Measurements from ENCODE around the gene MPL.

The MPL gene

DNA sequence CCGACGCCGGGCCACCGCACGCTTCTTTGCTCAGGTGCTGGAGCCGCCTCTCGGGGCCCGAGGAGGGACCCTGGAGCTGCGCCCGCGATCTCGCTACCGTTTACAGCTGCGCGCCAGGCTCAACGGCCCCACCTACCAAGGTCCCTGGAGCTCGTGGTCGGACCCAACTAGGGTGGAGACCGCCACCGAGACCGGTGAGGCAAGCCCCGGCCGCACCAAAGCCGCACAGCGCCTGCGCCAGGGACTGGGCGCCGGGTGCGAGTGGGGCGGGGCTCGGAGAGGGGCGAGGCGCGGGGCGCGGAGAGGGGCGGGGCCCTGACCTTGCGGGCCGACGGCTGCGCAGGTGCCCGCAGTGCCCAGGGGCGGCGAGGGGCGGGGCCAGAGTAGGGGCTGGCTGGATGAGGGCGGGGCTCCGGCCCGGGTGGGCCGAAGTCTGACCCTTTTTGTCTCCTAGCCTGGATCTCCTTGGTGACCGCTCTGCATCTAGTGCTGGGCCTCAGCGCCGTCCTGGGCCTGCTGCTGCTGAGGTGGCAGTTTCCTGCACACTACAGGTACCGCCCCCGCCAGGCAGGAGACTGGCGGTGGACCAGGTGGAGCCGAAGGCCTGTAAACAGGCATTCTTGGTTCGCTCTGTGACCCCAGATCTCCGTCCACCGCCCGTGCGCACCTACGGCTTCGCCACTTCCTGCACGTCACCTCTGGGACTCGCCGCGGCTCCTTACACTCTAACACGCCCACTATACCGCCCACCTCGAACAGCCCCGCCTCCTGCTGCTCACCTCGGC, 11.4 kb downstream of the MPL start:
- Mint-ChIP-seq H3K27me3 (no peaks in the 10 kb centered on the region), H3K36me3 (ENCODE audit: low read depth) (no peaks in the 10 kb centered on the region), H3K4me3 (peak overlapping the region; percentile 14), H3K9me3 (no peaks in the 10 kb centered on the region), H3K27ac (no peak overlapping the region), H3K4me1 (ENCODE audit: low read depth) (peaks cover 28% of the 10 kb centered on the region)
- intact Hi-C loops (cut with micrococcal nuclease): no loop called here

DNA sequence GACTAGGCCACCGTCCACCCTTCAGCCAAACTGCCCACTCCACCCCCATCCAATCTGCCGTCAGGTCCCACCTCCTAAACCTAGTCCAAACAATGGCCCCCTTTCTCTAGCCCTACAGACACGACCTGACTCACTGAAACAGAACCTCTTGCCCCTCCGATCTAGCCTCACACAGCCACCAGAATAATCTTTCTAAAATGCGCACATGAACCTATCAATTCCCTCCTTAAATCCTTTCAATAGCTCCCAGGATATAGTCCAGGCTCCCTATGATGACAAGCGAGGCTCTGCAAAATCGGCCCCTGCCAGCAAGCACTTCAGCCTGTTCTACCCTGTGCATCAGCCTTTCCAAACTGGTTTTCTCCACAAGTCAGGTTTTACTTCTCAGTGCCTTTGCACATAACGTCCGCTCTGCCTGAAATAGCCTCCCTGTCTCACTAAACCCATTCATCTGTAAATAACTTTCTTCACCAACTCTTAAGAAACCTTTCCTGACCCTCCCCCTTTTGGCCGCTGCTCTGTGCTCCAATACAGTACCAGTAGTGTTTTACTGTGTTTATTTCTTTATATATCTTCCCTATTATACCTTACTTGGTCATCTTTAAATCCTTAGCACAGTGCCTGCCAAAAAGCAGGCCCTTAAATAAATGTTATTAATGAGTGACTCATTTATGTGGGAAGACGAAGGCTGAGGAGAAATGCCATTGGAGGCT, 12.1 kb downstream of the MPL start:
- no peaks in the 10 kb centered on the region for H3K9me3 Mint-ChIP-seq
- no peak overlapping the region for H3K27ac Mint-ChIP-seq
- intact Hi-C loops (cut with micrococcal nuclease): no loop called here
- H3K4me3 Mint-ChIP-seq: peak overlapping the region; percentile 14
- H3K4me1 Mint-ChIP-seq (ENCODE audit: low read depth): peaks cover 30% of the 10 kb centered on the region
- peaks cover 4% of the 10 kb centered on the region for H3K36me3 Mint-ChIP-seq (ENCODE audit: low read depth)
- H3K27me3 Mint-ChIP-seq: no peaks in the 10 kb centered on the region

DNA sequence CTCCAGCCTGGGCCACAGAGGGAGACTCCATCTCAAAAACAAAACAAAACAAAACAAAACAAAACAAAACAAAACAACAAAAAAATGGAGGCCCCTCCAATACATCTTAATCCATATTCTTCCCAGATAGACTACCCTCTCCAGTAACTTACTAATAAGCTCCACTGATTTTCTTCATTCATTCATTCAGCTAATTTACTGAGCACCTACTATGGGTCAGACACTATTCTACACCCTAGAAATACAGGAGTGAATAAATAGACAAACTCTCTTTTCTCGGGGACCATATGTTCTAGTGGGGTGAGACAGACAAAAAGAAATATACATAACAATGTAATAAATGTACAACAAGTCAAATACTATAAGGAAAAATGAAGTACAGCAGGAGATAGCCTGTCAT, 13.4 kb downstream of the MPL start:
- intact Hi-C loops (cut with micrococcal nuclease): no loop called here
- Mint-ChIP-seq H3K4me1 (ENCODE audit: low read depth) (peaks cover 26% of the 10 kb centered on the region), H3K4me3 (no peak overlapping the region), H3K27me3 (no peaks in the 10 kb centered on the region), H3K9me3 (no peaks in the 10 kb centered on the region), H3K36me3 (ENCODE audit: low read depth) (peaks cover 8% of the 10 kb centered on the region), H3K27ac (no peak overlapping the region)

GRCh38 chr1:43351421-43352350, 14.1 kb downstream of the MPL start:
- intact Hi-C loops (cut with micrococcal nuclease): no loop called here
- Mint-ChIP-seq H3K27me3 (no peaks in the 10 kb centered on the region), H3K36me3 (ENCODE audit: low read depth) (peaks cover 16% of the 10 kb centered on the region), H3K4me3 (no peak overlapping the region), H3K4me1 (ENCODE audit: low read depth) (peaks cover 26% of the 10 kb centered on the region), H3K27ac (peak overlapping the region; percentile 48), H3K9me3 (no peaks in the 10 kb centered on the region)

DNA sequence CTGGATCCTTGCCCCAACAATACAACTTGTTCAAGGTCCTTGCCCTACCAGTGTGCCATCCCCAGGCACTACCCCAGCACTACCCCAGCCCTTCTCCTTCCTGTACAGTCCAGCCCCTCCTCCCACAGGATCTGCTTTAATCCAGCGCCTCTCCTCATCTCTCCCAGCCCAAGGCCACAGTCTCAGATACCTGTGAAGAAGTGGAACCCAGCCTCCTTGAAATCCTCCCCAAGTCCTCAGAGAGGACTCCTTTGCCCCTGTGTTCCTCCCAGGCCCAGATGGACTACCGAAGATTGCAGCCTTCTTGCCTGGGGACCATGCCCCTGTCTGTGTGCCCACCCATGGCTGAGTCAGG, 14.7 kb downstream of the MPL start:
- intact Hi-C loops (cut with micrococcal nuclease): no loop called here
- Mint-ChIP-seq H3K9me3 (no peaks in the 10 kb centered on the region), H3K4me3 (no peak overlapping the region), H3K27me3 (no peaks in the 10 kb centered on the region), H3K36me3 (ENCODE audit: low read depth) (peaks cover 20% of the 10 kb centered on the region), H3K4me1 (ENCODE audit: low read depth) (peaks cover 26% of the 10 kb centered on the region), H3K27ac (peak overlapping the region; percentile 48)

- intact Hi-C loops (cut with micrococcal nuclease): no loop called here
- peaks cover 26% of the 10 kb centered on the region for H3K4me1 Mint-ChIP-seq (ENCODE audit: low read depth)
- peak overlapping the region; percentile 48 for H3K27ac Mint-ChIP-seq
Measured at GRCh38 chr1:43352881-43353280, 15.3 kb downstream of the MPL start.

DNA sequence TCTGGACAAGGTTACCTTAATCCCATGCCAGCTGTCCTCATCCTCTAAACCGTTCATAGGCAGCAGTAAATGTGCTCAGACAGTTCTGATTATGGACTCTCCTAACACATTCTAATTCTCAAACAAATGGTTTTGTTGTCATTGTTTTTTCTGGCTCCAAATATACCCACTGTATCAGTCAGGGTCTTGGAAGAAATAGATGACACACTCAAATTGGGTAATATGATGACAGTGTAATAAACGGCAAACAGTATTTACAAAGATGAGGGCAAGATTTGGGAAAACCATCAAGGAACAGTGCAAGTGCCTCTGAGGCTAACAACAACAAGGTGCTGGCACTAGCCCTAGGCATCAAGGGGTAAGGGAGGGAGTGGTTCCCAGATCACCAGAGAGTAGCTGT, 16.9 kb downstream of the MPL start:
- no peak overlapping the region for H3K27ac Mint-ChIP-seq
- no peaks in the 10 kb centered on the region for H3K27me3 Mint-ChIP-seq
- intact Hi-C loops (cut with micrococcal nuclease): no loop called here
- peaks cover 29% of the 10 kb centered on the region for H3K4me1 Mint-ChIP-seq (ENCODE audit: low read depth)
- no peak overlapping the region for H3K4me3 Mint-ChIP-seq
- H3K9me3 Mint-ChIP-seq: no peaks in the 10 kb centered on the region
- H3K36me3 Mint-ChIP-seq (ENCODE audit: low read depth): peaks cover 24% of the 10 kb centered on the region

More at GRCh38 chr1:43352881-43353280, 15.3 kb downstream of the MPL start:
- Mint-ChIP-seq H3K4me3 (no peak overlapping the region), H3K27me3 (no peaks in the 10 kb centered on the region), H3K9me3 (no peaks in the 10 kb centered on the region), H3K36me3 (ENCODE audit: low read depth) (peaks cover 20% of the 10 kb centered on the region)

DNA sequence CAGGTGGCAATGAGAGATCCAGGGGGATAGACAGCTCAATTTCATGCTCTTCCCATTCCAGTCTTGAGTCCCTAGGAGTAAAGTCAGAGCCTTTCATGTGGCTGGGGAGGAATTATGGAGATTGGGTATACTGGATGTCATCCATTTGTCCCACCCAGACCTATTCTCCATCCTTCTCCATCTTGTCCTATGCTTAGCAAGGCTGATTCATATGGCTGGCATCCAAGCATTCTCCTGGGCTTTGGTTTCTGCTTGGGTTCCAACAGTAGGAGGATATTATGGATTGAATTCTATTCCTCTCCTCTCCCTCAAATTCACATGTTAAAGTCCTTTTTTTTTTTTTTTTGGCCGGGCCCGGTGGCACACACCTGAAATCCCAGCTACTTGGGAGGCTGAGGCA, 17.3 kb downstream of the MPL start:
- Mint-ChIP-seq H3K27me3 (no peaks in the 10 kb centered on the region), H3K27ac (no peak overlapping the region), H3K4me1 (ENCODE audit: low read depth) (peaks cover 29% of the 10 kb centered on the region), H3K36me3 (ENCODE audit: low read depth) (peaks cover 24% of the 10 kb centered on the region), H3K9me3 (no peaks in the 10 kb centered on the region), H3K4me3 (no peak overlapping the region)
- intact Hi-C loops (cut with micrococcal nuclease): loop anchor here (5.0 kb wide), 1 partner anchor 118 kb away; no protein-coding TSS in a partner anchor

DNA sequence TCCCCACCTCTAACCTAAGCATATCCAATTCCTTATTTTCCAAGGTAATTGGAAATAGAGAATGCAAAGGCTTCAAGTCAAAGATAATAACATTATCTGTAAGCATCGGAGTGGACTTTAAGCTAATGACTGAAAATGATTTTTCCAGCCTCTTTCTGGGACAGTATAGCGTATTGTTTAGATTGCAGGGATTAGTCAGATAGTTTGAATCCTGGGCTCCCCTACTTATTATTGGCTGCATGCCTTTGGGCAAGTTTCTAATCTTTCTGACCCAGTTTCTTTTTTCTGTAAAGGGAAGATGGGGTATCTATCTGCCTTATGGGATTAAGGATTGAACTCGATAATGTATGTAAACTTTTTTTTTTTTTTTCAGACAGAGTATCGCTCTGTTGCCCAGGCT, 19.6 kb downstream of the MPL start:
- intact Hi-C loops (cut with micrococcal nuclease): loop anchor here (5.0 kb wide), 1 partner anchor 120 kb away; no protein-coding TSS in a partner anchor
- Mint-ChIP-seq H3K9me3 (no peaks in the 10 kb centered on the region), H3K27me3 (no peaks in the 10 kb centered on the region), H3K4me1 (ENCODE audit: low read depth) (peaks cover 49% of the 10 kb centered on the region), H3K4me3 (no peak overlapping the region), H3K36me3 (ENCODE audit: low read depth) (peaks cover 44% of the 10 kb centered on the region), H3K27ac (no peak overlapping the region)

DNA sequence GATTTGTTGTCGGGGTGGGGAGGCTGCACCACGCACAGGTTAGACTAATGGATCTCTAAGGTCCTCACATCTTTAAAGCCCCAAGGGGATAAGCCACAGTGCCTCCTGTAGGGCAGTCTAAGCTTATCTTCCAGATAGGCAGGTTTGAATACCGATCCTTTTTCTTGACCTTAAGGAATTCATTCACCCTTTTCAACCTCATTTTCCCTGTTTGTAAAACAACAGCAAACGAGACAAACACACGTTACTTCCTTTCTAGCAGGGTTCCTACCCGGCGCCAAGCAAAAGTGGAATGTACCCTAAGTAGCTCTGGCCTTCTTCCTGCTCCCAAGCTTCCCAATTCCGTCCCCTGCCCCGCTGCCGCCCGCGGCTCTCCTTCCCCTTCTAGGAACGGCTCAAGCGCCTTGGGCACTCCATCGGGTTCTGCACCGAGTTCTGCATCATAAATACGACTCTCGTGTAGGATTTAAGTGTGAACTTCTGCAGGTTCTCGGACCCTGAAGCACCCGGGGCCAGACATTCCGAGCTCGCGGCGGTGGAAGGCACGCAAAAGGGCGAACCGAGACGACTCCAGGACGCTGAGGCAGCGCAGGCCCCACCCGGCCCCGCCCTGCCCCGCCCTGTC, 20.6 kb downstream of the MPL start:
- Mint-ChIP-seq H3K4me3 (peak overlapping the region; percentile 91), H3K27me3 (no peaks in the 10 kb centered on the region), H3K36me3 (ENCODE audit: low read depth) (peaks cover 54% of the 10 kb centered on the region), H3K4me1 (ENCODE audit: low read depth) (peaks cover 49% of the 10 kb centered on the region), H3K27ac (peak overlapping the region; percentile 97), H3K9me3 (no peaks in the 10 kb centered on the region)
- intact Hi-C loops (cut with micrococcal nuclease): loop anchor here (1.0 to 5.0 kb wide), 3 partner anchors 10 to 121 kb away; partner anchors contain the start of genes ELOVL1, MED8 and SZT2

GRCh38 chr1:43358746-43359693, 21.4 kb downstream of the MPL start, which contains the start of gene CDC20:
TSS of gene CDC20 (plus strand) at chr1:43358981. CDS start at chr1:43359216, 235 bp downstream.
- Mint-ChIP-seq H3K9me3 (no peaks in the 10 kb centered on the region), H3K27me3 (no peaks in the 10 kb centered on the region), H3K4me1 (ENCODE audit: low read depth) (peaks cover 54% of the 10 kb centered on the region), H3K4me3 (peak within 1 kb of the TSS; percentile 91), H3K27ac (peak within 1 kb of the TSS; percentile 97), H3K36me3 (ENCODE audit: low read depth) (peaks cover 62% of the 10 kb centered on the region)
- intact Hi-C loops (cut with micrococcal nuclease): loop anchor here (1.0 to 5.0 kb wide), 3 partner anchors 9 to 122 kb away; partner anchors contain the start of genes ELOVL1, MED8 and SZT2

GRCh38 chr1:43359696-43360095, 22.1 kb downstream of the MPL start:
- H3K4me3 Mint-ChIP-seq: no peak overlapping the region
- H3K36me3 Mint-ChIP-seq (ENCODE audit: low read depth): peaks cover 65% of the 10 kb centered on the region
- no peak overlapping the region for H3K27ac Mint-ChIP-seq
- intact Hi-C loops (cut with micrococcal nuclease): loop anchor here (5.0 kb wide), 1 partner anchor 122 kb away; no protein-coding TSS in a partner anchor
- no peaks in the 10 kb centered on the region for H3K9me3 Mint-ChIP-seq
- no peaks in the 10 kb centered on the region for H3K27me3 Mint-ChIP-seq
- peaks cover 58% of the 10 kb centered on the region for H3K4me1 Mint-ChIP-seq (ENCODE audit: low read depth)
